ENCODE data around the gene BCDIN3D. TPM values are rescaled to one million over a fixed set of nuclear protein-coding genes. Genes with fewer than 3 reads are reported as not detected.

BCDIN3D gene
- total and polyA plus RNA-seq, 9 of the 15 experiments (the other 6 are each of a cell fraction or from before 2014, with no cell fraction given) = 3.7 to 6.9 (median 5.6) TPM

GRCh38 chr12:49790741-49791555 lies 52.0 kb downstream of the BCDIN3D start:
- no TSS peak for BruUV-seq (replicated peaks)
- Histone ChIP-seq H3K4me2 (ENCODE audit: insufficient read depth, low read length) (no peak overlapping the region), H4K20me1 (replicated peaks; ENCODE audit: control insufficient read depth, insufficient read depth, low read length) (0 out of 2 replicates have a peak, but pooled peaks cover 3% of the 10 kb centered on the region), H3K79me2 (ENCODE audit: control insufficient read depth, insufficient read depth, low read length) (no peaks in the 10 kb centered on the region), H3K4me1 (replicated peaks in 1 of 2; ENCODE audit: control insufficient read depth in 2 of 2, insufficient read depth in 2 of 2, low read length in 2 of 2) (peaks cover 0 to 22% of the 10 kb centered on the region in 2 experiments; a peak in 2 of 5 replicates), H2AFZ (ENCODE audit: low read depth, low read length) (no peak overlapping the region), H3K27me3 (ENCODE audit: control insufficient read depth in 2 of 2, insufficient read depth in 2 of 2, low read length in 2 of 2) (no peaks in the 10 kb centered on the region), H3K9me1 (ENCODE audit: control insufficient read depth, insufficient read depth, low read length) (no peaks in the 10 kb centered on the region), H3K9me3 (replicated peaks; ENCODE audit: control insufficient read depth, insufficient read depth, low read depth, low read length) (no peaks in the 10 kb centered on the region), H3K9ac (ENCODE audit: insufficient read depth in 1 of 2, low read depth in 2 of 2, low read length in 2 of 2) (no peak overlapping the region; a peak in 1 of 4 replicates), H3K36me3 (ENCODE audit: control insufficient read depth, insufficient read depth, low read length) (no peaks in the 10 kb centered on the region), H3K27ac (ENCODE audit: extremely low read depth, low read depth, low read length) (no peak overlapping the region), H3K4me3 (no peak overlapping the region)
- TF ChIP-seq MCM5 (IDR thresholded peaks at IDR 0.05; ENCODE audit: low read depth) (no peak), ZNF311 (CRISPR knock-in tag; IDR thresholded peaks at IDR 0.05) (no peak), BHLHE40 (IDR thresholded peaks at IDR 0.05; ENCODE audit: low read length) (no peak)
- whole genome bisulfite sequencing (ENCODE audit: insufficient coverage, low coverage, missing lambda C conversion rate) = 66% methylated on average over 18 of the region's 22 CpGs
- FAIRE-seq (no peak), DNase-seq (ENCODE audit: extremely low read depth in 1 of 4, low spot score in 3 of 4) (no peak), ATAC-seq (no peak)
- CTCF ChIA-PET (ENCODE audit: low intra/inter-chr PET ratio) = no interaction called here
- POLR2A ChIA-PET = interaction anchor here (0.9 kb wide), 2 partner anchors 9 to 49 kb away, joined by 3 read pairs; partner anchors contain the start of gene TMBIM6
- intact Hi-C loops (cut with micrococcal nuclease) = no loop called here
- in situ Hi-C loops (cut with MboI) = no loop called here

DNA sequence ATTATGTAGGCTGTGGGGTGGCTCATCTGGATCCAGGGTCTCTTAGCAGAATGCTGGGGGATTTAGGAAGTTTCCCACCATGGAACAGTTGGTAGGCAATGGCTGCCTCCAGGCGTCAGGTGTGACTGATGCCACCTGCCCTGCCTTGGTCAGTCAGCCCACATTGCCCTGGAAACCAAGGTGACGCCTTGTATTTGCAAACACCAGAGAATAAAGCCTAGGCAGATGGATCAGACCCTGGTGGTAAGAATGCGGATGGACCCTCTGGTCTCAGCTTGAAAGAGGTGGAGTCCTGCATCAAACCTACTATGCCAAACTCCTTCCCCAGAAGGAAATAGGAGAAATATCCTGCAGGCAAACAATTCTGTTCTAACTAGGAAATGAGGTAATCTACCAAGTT lies 52.9 kb downstream of the BCDIN3D start:
- ATAC-seq = no peak
- DNase-seq (ENCODE audit: extremely low read depth in 1 of 4, low spot score in 3 of 4) = peak in 1 of 4 experiments; percentile 21
- Histone ChIP-seq H3K9me1 (ENCODE audit: control insufficient read depth, insufficient read depth, low read length) (no peaks in the 10 kb centered on the region), H3K4me3 (no peak overlapping the region), H2AFZ (ENCODE audit: low read depth, low read length) (no peak overlapping the region), H3K79me2 (ENCODE audit: control insufficient read depth, insufficient read depth, low read length) (no peaks in the 10 kb centered on the region), H3K27ac (ENCODE audit: extremely low read depth, low read depth, low read length) (no peak overlapping the region), H3K9me3 (replicated peaks; ENCODE audit: control insufficient read depth, insufficient read depth, low read depth, low read length) (no peaks in the 10 kb centered on the region), H3K9ac (ENCODE audit: insufficient read depth in 1 of 2, low read depth in 2 of 2, low read length in 2 of 2) (no peak overlapping the region), H3K4me1 (replicated peaks in 1 of 2; ENCODE audit: control insufficient read depth in 2 of 2, insufficient read depth in 2 of 2, low read length in 2 of 2) (peaks cover under 1 to 19% of the 10 kb centered on the region in 2 experiments; a peak in 2 of 5 replicates), H4K20me1 (replicated peaks; ENCODE audit: control insufficient read depth, insufficient read depth, low read length) (0 out of 2 replicates have a peak, but pooled peaks cover 3% of the 10 kb centered on the region), H3K27me3 (ENCODE audit: control insufficient read depth in 2 of 2, insufficient read depth in 2 of 2, low read length in 2 of 2) (no peaks in the 10 kb centered on the region), H3K4me2 (ENCODE audit: insufficient read depth, low read length) (no peak overlapping the region), H3K36me3 (ENCODE audit: control insufficient read depth, insufficient read depth, low read length) (no peaks in the 10 kb centered on the region)
- no peak for TF ChIP-seq ZFP36 (IDR thresholded peaks at IDR 0.05; ENCODE audit: low read depth, low read length, partially characterized antibody)
- no peak for TF ChIP-seq ZNF324 (CRISPR knock-in tag; IDR thresholded peaks at IDR 0.05)
- no peak for TF ChIP-seq ETV5 (CRISPR knock-in tag; IDR thresholded peaks at IDR 0.05; ENCODE audit: low read depth)
- TF ChIP-seq BRCA1 (IDR thresholded peaks at IDR 0.05) = no peak
- no peak for TF ChIP-seq BRCA1 (CRISPR knock-in tag; IDR thresholded peaks at IDR 0.05)
- no peak for TF ChIP-seq SREBF1 (IDR thresholded peaks at IDR 0.05; ENCODE audit: borderline replicate concordance, low read depth, low read length)
- peak in 1 of 2 experiments; percentile 89; a peak in 2 of 4 replicates for TF ChIP-seq TEAD1 (CRISPR knock-in tag; IDR thresholded peaks at IDR 0.05)
- TF ChIP-seq TARDBP (IDR thresholded peaks at IDR 0.05) = no peak
- no peak for FAIRE-seq
- ChIA-PET POLR2A (interaction anchor here (0.9 kb wide), 1 partner anchor 48 kb away, joined by 3 read pairs; the partner anchor contains the start of gene TMBIM6), CTCF (ENCODE audit: low intra/inter-chr PET ratio) (no interaction called here)
- intact Hi-C loops (cut with micrococcal nuclease) = no loop called here
- in situ Hi-C loops (cut with MboI) = no loop called here
- BruUV-seq (replicated peaks) = no TSS peak
- 68% methylated on average over 3 of the region's 3 CpGs for WGBS (ENCODE audit: insufficient coverage, low coverage, missing lambda C conversion rate)
